Left lobe of liver (tissue), 2 donors: ENCODE results near the gene GLP2R. TPM values are rescaled to one million over a fixed set of nuclear protein-coding genes. Genes with fewer than 3 reads are reported as not detected.
A peak's percentile ranks its signal among the peaks of the same experiment; 100 is the strongest.
"Not testable (repeated sequence)": the region's sequence is repeated elsewhere in the genome, so short reads cannot be mapped to it uniquely, and the experiment has no call there.

ENCODE experiments used
- ATAC-seq: fragments of 200-7000 bp; cut with Tn5 transposase; one replicate; pipeline ENCODE4 v1.9.1; 2020; ENCODE audit warnings: mild to moderate bottlenecking, moderate library complexity
- DNase-seq: peaks from one replicate; pipeline ENCODE4 v3.0.0-alpha.2; 2020; ENCODE audit warnings: low spot score
- total RNA-seq: library from RNA; stranded (reverse); gene quantifications from one replicate; pipeline ENCODE4 v1.2.1, GENCODE V29; 2021
- donor health status: DM: no; HTN: no; CAD: no; lungs with moderate emphysema.
- donor health status: DM: no; HTN: yes; CAD: no.

The GLP2R gene
- total RNA-seq, 1 donor from 2014 or later, result 0.68 TPM

DNA sequence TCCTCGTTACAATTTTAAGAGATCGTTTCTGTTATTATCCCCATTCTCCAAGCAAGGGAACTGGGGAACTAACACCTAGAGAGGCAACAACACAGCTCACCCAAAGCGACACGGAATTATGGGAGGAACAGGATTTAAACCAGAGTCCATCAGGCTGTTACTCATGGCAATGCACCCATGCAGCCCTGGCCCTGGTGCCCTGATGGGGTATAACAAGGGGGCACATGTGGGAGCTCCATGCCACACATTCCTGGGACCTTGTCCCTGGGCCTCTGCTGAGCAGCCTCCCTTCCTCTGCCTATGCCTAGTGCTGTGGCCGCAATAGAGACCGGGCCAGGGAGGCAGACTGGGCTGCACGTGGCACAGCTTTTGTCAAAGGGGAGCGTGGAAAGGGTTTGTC, 92.6 kb downstream of the GLP2R start:
- DNase-seq, result no peak
- ATAC-seq, result no peak

DNA sequence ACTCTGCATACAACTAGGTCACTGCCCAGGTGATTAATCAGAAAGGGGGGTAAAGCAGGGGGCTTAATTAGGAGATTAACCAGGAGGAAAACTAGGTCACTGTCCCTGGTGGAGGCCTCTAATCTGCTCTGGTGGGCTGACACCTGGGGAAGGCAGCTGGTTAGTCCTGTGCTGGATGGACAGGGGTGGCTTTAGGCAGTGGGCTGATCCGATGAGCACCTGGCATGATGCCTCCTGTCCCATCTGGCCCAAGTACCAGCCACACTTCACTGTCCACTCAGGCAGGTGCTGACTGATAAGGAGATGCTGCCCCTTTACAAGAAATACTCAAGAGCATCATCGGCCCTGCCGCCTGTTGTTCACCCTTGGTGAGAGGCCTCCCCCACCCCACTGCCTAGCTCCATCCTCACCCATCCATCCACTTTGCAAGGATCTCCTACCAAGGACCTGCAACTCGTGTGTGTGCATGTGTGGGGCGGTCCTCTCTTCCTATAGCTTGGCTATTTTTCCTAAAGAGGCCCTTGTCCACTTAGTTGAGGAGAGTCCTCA, 93.2 kb downstream of the GLP2R start:
- DNase-seq, result no peak
- ATAC-seq, result no peak

DNA sequence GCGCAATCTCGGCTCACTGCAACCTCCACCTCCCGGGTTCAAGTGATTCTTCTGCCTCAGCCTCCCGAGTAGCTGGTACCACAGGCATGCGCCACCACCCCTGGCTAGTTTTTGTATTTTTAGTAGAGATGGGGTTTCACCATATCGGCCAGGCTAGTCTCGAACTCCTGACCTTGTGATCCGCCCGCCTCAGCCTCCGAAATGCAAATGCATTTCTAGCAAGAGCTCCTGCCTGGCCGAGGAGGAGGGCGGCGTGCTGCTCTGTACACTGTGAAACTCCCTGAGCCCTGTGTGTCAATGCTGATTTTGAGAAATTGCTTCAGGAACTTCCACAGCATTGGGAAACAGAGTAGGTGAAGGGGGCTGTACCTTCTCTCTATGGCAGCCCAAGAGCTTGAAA, 95.5 kb downstream of the GLP2R start:
- DNase-seq, ATAC-seq: not testable (repeated sequence)

DNA sequence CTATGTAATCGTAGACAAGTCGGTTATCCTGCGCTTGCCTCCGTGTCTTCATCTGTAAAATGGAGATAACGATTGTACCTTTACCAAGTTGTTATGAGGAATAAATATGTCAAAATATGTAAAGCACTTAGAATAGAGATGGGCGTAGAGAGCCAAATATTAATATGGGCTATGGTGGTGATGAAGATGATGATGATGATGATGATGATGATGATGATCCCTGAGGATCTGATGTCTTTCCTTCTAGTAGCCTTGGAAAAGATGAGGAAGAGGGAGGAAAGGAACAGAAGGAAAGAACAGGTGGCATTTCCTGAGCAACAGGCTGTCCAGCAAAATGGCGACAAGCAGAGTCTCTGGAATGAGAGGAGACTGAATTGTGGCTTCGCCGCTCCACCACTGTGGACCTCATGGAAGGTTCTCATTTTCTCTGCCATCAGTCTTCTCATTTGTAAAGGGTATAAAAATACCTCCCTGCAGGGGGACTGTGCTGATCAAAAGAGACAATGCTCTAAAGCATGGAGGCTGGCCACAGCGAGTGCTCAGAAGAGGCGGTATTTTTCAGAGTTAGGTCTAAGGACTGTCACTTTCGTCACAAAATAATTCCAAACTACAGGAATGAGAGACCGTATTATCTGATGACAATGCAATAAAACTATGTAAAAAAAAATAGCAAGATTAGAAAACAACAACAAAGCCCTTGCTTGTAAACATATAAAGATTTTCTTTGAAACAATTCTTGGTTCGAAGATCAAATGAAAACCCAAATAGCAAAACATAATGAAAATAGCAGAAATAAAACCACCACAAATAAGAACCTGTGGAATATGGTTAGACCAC, 96.5 kb downstream of the GLP2R start:
- no peak for ATAC-seq
- no peak for DNase-seq

DNA sequence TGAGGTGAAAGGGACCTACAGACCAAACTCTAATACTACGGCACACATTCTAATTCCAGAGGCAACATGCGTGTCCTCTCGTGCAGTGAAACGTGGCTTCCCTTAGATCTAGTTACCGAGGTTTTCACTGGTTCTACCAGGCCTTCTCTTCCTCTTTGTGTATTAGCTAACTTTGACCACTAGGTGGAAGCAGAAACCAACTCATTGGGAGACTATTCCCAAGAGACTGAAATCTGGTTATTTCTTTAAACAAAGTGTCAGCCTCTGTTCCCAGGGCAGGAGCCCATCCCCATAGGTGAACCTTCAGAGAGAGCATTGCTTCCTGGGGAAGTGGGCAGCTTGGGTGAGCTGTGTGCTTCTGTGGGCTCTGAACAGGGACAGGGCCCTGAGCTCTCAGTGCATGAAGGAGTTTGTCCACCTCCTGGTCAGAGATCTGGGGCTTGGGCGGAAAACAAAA, 99.0 kb downstream of the GLP2R start:
- ATAC-seq (peak; percentile 95), DNase-seq (no peak)

DNA sequence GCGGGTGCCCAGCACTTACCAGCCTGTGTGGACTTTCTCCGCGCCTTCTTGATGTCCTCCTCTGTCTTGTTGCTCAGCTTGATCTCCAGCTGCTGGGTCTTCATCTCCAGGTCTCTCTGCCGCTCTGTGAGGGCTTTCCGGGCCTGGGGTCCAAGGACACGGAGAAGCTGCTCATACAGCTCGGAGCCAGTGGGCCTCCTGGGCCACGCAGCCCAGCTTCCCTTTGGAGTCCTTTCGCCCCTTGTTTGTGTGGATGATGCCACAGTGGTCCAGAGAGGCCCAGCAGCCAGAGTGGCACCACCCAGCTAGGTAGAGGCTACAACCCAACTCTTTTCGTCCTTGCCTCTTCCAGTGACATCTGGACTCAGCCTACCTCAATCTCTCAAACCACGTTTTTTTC, 99.7 kb downstream of the GLP2R start:
- no peak for DNase-seq
- ATAC-seq, result no peak

DNA sequence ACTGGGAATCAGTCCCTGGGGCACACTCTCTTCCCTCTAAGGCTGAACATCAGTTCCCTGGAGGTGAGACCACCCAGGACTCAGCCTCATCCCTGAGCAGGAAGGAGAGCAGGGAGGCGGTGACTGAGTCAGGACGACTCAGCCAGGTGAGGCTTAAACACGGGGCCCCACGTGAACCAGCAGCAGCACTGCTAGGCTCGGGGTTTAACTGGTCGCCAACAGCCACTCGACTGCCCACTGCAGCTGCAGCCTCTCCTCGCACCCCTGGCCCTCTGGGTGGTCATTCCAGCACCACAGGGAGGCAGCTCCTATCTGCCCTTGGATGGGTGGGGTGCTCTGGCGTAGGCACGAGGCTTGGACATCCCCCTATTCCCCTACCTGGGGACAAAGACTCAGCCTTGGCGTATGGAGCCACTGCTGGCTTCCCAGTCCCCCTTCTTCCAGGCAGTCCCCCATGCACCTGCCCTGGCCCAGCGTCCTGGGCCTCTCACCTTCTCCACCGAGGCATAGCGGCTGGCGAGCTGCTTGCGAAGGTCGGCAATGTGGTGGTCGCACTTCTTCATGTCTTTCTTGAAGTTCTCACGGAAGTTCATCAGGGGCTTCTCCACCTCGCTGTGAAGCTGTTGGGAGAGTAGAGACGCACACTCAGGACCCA, 100.6 kb downstream of the GLP2R start:
- ATAC-seq (no peak), DNase-seq (no peak)

DNA sequence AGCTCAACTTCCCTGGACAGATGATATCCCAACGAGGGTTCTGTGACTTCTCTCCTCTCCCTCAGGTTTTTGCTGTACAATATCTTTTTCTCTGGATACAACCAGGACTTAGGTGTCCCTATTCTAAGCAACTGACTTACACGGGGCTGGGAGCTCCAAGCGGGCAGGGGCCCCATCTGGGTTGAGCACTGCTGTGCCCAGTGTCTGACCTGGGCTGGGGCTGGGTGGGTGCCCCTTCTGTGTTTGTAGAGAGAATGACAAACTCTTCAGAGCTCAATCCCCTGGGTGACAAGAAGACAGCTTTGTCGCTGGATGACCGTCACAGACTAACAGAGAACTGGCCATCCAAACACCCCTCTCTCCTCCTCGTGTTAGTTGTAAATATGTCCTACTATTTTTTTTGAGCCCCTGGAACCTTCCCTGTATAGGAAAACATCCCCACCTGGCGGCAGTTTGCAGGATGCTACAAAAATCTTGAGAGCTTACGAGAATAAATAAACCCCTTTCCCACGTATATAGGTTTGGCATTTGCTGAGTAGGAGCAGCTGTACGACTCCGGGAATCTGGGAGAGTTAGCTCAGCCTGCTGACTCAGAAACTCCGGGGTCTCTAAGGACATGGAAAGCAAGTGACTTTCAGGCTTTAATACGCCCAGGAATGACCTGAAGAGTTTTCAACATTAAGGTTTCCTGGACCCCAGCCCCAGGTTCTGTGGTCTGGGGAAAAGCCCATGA, 103.0 kb downstream of the GLP2R start:
- ATAC-seq (no peak), DNase-seq (no peak)

DNA sequence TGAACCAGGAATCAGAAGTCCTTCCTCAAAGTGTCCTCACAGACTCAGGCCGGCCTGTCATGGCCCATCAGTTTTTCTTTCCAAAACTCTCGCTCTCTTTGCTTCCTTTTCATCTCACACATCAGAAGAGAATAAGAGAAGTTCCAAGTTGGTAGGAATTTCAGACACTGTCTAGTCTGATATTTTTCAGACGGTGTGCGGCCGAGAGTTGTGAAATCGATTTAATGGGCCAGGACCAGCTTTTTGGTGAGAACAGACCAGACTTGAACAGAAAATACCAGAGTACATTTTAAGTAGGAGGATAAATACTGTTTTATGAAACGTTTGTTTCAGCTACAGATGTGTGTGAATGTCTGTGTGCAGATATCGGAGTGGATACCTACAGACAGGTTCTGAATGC, 104.1 kb downstream of the GLP2R start:
- ATAC-seq (no peak), DNase-seq (no peak)

DNA sequence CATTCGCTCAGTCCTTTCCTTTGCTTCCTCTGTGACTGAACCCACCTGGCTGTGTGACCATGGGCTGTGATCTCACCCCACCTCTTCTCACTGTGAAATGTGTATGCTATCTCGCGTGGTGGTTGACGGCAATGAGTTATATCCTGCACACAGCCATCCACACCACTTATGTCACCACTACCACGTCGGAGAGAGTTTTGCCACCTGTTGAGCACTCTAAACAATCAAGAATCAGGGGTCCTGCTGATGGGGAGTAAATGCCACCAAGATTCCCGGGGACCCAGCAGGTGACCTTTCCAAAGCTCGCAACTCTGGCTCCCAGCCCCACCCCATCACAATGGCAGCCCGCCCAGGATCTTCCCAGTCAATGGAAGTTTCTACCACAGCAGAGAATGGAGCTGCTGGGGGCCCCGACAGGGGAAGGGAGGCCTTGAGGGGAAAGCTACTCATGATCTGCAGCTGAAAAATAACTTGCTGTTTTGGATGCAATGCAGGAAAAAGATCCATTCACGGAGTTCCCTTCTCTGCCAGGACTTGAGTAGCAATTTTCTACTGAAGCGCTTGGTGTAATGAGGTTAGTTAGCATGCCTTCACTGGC, 105.5 kb downstream of the GLP2R start:
- ATAC-seq, result no peak
- no peak for DNase-seq

DNA sequence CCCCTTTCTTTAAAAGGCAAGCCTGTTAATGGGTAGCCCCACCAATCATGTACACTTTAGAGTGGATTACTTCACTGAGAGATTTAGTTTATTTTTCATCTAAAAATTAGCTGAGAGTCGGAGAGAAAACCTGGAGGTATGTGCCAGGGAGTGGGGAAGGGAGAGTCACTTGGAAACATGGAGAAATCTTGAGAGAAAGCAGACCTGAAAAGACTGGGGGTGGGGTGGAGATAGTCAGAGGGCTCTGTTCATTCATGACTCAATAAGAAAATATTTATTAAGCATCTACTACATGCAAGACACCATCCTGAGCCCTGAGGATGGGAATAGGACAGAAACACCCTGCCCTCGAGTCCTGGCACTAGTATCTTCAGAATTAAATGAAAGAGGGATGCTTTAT, 106.8 kb downstream of the GLP2R start:
- DNase-seq, result no peak
- no peak for ATAC-seq

DNA sequence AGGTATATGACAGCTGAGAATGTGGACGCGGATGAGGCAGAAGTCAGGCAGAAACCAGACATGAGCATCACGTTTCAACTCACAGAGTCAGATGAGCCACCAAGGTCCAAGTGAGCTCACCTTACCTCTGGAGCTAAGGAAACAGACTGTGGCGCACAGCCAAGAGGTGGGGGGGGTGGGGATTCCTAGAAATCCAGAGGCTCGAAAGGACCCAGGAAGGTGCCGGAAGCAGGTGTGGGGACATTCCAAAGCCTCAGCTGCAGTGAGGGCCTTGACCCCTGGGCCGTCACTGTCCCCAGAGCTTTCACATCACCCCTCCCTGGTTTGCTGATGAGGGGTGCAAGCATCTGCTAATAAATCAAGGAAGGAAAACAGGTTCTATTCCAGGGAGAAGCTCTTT, 108.6 kb downstream of the GLP2R start:
- ATAC-seq (no peak), DNase-seq (no peak)

DNA sequence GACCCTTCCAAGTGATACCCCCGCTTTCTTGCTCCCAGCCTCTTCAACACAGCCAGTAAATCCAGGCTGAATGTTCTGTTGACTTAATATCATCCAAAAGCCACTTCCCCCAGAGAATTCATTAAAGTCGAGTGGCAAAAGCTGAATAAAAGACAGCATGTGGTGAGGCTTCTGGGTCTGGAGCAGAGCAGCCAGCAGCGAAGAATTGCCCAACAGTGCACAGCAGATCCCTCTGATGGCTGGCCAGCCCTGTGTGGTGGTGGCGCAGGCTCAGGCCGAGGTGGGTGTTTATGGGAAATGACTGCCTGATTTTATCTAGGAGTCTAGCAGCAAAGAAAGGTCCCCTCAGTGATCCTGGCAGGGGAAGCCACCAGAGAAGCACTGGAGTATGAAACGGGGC, 109.7 kb downstream of the GLP2R start:
- ATAC-seq (no peak), DNase-seq (no peak)

DNA sequence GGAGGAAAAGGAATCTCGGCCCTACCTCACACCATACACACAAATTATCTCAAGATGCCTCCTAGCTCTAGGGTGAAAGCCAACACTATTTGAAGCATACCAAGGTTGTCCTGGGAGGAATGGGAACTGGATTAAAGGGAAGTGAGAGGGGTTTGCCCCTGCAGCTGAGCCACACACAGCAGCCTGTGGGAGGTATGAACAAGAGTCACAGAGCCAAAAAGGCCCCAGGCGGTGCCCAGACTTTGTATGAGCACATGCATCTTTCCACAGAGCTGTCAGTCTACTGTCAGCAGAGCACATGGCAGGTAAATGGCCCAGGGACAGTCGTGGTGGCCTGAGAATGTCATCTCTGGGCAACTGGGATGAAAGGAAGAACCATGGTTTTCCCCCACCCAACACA, 110.4 kb downstream of the GLP2R start:
- no peak for ATAC-seq
- DNase-seq, result no peak

DNA sequence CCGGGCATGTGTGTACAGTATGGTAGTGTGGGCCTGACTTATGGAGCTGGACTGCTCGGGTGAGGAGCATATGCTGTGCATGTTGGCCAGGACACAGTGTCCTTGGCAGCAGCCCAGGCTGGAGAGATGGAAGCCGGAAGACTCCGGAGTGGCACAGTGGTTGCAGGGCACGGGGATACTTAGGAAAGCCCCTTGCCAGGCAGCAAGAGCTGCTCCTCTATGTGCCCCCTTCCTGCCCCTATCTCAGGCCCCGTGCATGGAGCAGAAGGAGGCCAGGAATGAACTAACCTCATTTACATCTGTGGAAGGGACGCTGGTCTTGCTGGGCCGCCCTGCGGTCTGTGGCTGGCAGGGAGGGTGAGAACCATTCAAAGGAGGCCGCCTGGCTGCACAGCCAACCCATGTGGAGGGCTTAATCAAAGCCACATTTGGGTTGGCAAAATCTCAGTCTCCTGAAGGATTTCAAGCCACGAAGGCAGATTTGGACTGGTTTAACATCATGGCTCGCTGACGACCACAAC, 111.6 kb downstream of the GLP2R start:
- DNase-seq (no peak), ATAC-seq (no peak)

DNA sequence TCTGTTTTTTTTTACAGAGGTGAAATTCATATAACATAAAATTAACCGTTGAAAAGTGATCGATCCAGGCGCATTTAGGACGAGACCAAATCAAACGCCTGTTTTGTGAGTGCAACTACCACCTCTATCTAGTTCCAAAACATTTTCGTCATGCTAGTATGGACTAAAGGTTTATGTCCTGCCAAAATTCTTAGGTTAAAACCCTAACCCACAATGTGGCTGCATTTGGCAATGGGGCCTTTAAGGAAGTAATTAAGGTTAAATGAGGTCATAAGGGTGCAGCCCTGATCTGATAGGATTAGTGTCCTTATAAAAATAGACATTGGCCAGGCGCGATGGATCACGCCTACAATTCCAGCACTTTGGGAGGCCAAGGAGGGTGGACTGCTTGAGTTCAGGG, 112.2 kb downstream of the GLP2R start:
- ATAC-seq (no peak), DNase-seq (no peak)

DNA sequence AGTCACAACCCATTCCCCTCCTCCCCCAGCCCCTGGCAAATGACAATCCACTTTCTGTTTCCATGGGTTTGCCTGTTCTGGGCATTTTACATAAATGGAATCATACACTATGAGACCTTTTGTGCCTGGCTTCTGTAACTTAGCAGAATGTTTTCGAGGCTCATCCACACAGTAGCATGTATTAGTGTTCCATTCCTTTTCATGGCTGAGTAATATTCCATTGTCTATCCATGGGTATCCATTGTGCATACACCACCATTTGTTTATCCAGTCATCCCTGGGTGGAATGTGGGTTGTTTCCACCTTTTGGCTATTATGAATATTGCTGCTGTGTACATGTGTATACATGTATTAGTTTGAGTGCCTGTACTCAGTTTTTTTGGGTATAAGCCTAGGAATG, 113.0 kb downstream of the GLP2R start:
- no peak for ATAC-seq
- DNase-seq, result no peak

DNA sequence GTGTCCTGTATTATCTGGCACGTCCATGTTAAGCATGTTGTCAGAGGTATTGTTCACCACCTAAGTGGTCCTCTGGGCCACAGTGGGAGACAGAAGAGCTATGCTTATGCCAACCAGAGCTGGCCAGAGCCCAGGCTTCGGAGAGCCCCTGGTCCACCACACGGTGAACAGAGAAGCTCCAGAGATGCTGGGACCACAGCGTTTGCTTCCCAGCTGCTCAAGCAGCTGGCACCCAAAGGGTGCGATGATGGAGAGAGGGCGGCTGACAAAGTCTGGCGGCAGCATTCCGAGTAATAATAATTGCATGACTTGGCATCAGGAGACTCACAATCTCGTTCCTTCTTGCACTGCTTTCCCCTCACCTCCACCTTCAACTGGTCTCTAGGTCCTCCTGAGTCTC, 115.1 kb downstream of the GLP2R start:
- no peak for ATAC-seq
- no peak for DNase-seq

DNA sequence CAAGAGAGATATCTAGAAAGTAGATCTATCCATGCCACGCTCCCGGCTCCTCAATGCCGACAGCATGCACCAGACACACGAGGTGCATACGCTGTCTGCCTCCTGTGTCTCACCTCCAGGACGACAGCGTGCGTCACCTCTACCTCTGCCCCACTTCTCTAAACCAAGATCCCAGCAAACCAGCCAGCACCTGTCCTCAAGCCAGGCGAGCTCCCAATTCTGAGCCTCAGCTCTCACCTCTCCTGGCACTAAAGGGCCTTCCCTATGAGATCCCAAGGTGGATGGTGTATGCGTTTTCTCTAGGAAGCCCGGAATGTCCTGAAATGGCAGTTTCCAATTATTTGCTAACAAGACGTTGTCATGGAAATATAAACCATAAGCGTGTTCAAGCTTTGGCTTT, 115.6 kb downstream of the GLP2R start:
- no peak for DNase-seq
- no peak for ATAC-seq
